HepG2 (cell line): Measurements from ENCODE around the gene ADGRB3. TPM values are rescaled to one million over a fixed set of nuclear protein-coding genes. Genes with fewer than 3 reads are reported as not detected.

Experiments
- ATAC-seq: fragments of 200-7000 bp; cut with Tn5 transposase; 3 replicates; pipeline ENCODE4 v1.9.1; 2020; ENCODE audit warnings: mild to moderate bottlenecking, moderate library complexity
- BruUV-seq: library from RNA; stranded (reverse); fragments of 400-500 nt; replicated peaks from 2 replicates; lab custom pipeline; 2021; lab: Mats Ljungman, UMichigan
- CTCF ChIA-PET: fragments of 300-600 bp; formaldehyde crosslinking; extraction: SDS; loops from one replicate; lab custom pipeline; 2021; ENCODE audit warnings: low total read pairs, inconsistent platforms, low intra/inter-chr PET ratio; lab: Yijun Ruan, JAX
- POLR2A ChIA-PET: fragments of 350-600 bp; sonication (Branson Sonifier 250); formaldehyde crosslinking; loops from one replicate; lab custom pipeline; 2020; ENCODE audit warnings: antibody characterized with exemption, inconsistent platforms; lab: Yijun Ruan, JAX
- DNase-seq: peaks from one replicate; pipeline ENCODE4 v3.0.0-alpha.2; 2015; ENCODE audit warnings: low spot score
- FAIRE-seq: peaks from 3 replicates; lab custom pipeline; 2011; peaks lifted over from hg19 to GRCh38; lab: Jason Lieb, UNC
- H2AFZ ChIP-seq: one replicate; pipeline ENCODE4 v1.6.1; 2011; ENCODE audit warnings: low read length, inconsistent platforms
- H3K27ac ChIP-seq: fragments of 300-600 bp; 3 replicates; pipeline ENCODE4 v1.8.0; 2011; ENCODE audit warnings: mixed run types, mild to moderate bottlenecking, mixed read lengths, low read length, inconsistent platforms; ENCODE audit not compliant: insufficient read depth; ENCODE audit errors: extremely low read length
- H3K27me3 ChIP-seq, 2 experiments: fragments of 200-600 bp in 1 of 2; 2 replicates in 1 of 2; 3 replicates in 1 of 2; pipeline versions ENCODE4 v1.6.0 to v1.8.0; 2011; ENCODE audit warnings: low read length in 2 of 2, mild to moderate bottlenecking in 2 of 2, moderate library complexity in 2 of 2, inconsistent platforms in 1 of 2; ENCODE audit not compliant: insufficient read depth in 2 of 2, control insufficient read depth in 1 of 2
- H3K36me3 ChIP-seq, 2 experiments: fragments of 200-600 bp in 1 of 2; replicated peaks in 1 of 2; 2 replicates in 1 of 2; 3 replicates in 1 of 2; pipeline versions ENCODE4 v1.5.1 to v1.8.0; 2011; ENCODE audit warnings: low read length in 2 of 2, inconsistent platforms in 1 of 2; ENCODE audit not compliant: insufficient read depth in 2 of 2, control insufficient read depth in 1 of 2
- H3K4me1 ChIP-seq: 2 replicates; pipeline ENCODE4 v1.5.1; 2012; ENCODE audit warnings: low read length, inconsistent platforms; ENCODE audit not compliant: insufficient read depth
- H3K4me2 ChIP-seq: 2 replicates; pipeline ENCODE4 v1.6.0; 2011; ENCODE audit warnings: low read depth, low read length, inconsistent platforms
- H3K4me3 ChIP-seq, 3 experiments: fragments of 200-600 bp in 1 of 3; sonication (generic), shearing (Covaris generic) in 1 of 3; replicated peaks in 1 of 3; 2 replicates each; pipeline ENCODE4 v1.5.1; 2011 to 2016; ENCODE audit warnings: low read length in 3 of 3, inconsistent platforms in 2 of 3, low read depth in 2 of 3, mild to moderate bottlenecking in 2 of 3, control low read depth in 1 of 3, mixed read lengths in 1 of 3; ENCODE audit not compliant: insufficient read depth in 1 of 3
- H3K79me2 ChIP-seq: one replicate; pipeline ENCODE4 v1.6.1; 2011; ENCODE audit warnings: low read length, inconsistent platforms; ENCODE audit not compliant: insufficient read depth
- H3K9ac ChIP-seq: 2 replicates; pipeline ENCODE4 v1.6.0; 2011; ENCODE audit warnings: mild to moderate bottlenecking, low read depth, low read length, inconsistent platforms; ENCODE audit not compliant: insufficient read depth
- H3K9me3 ChIP-seq: 2 replicates; pipeline ENCODE4 v1.5.1; 2012; ENCODE audit warnings: mild to moderate bottlenecking, low read length
- H4K20me1 ChIP-seq: 2 replicates; pipeline ENCODE4 v1.6.0; 2011; ENCODE audit warnings: inconsistent platforms, mild to moderate bottlenecking, low read length, moderate library complexity; ENCODE audit not compliant: insufficient read depth
- CEBPB ChIP-seq: IDR thresholded peaks from 2 replicates; pipeline ENCODE4 v1.6.1; 2011; ENCODE audit warnings: low read depth, low read length, improper control_type of control experiment, borderline replicate concordance
- DZIP1 ChIP-seq: sonication (generic); formaldehyde crosslinking; IDR thresholded peaks from 2 replicates; pipeline ENCODE4 v1.5.0; 2020; ENCODE audit warnings: mild to moderate bottlenecking, missing genetic modification reagents
- FOXO4 ChIP-seq: sonication (generic); formaldehyde crosslinking; conservative IDR thresholded peaks from 2 replicates; pipeline ENCODE4 v1.8.1; 2023; ENCODE audit warnings: missing genetic modification reagents
- GPN1 ChIP-seq: sonication (generic); formaldehyde crosslinking; IDR thresholded peaks from 2 replicates; pipeline ENCODE4 v1.5.1; 2020; ENCODE audit warnings: missing genetic modification reagents, borderline replicate concordance
- MLXIP ChIP-seq: sonication (generic); formaldehyde crosslinking; IDR thresholded peaks from 2 replicates; pipeline ENCODE4 v1.9.0; 2021; ENCODE audit warnings: missing genetic modification reagents, borderline replicate concordance
- PAF1 ChIP-seq: IDR thresholded peaks from 2 replicates; pipeline ENCODE4 v1.6.1; 2016; ENCODE audit warnings: missing genetic modification reagents, missing compliant biosample characterization
- POGZ ChIP-seq: sonication (generic); formaldehyde crosslinking; IDR thresholded peaks from 2 replicates; pipeline ENCODE4 v1.4.0; 2020; ENCODE audit warnings: mild to moderate bottlenecking, missing genetic modification reagents
- WIZ ChIP-seq: sonication (generic); formaldehyde crosslinking; IDR thresholded peaks from 2 replicates; pipeline ENCODE4 v1.5.1; 2020; ENCODE audit warnings: mild to moderate bottlenecking, missing genetic modification reagents
- ZBTB8A ChIP-seq: sonication (generic); formaldehyde crosslinking; IDR thresholded peaks from 2 replicates; pipeline ENCODE4 v1.4.0; 2020; ENCODE audit warnings: mild to moderate bottlenecking, low read depth, missing genetic modification reagents, borderline replicate concordance
- ZMAT5 ChIP-seq: sonication (generic); formaldehyde crosslinking; IDR thresholded peaks from 2 replicates; pipeline ENCODE4 v1.5.0; 2020; ENCODE audit warnings: mild to moderate bottlenecking, low read depth, missing genetic modification reagents, borderline replicate concordance
- ZNF205 ChIP-seq: IDR thresholded peaks from 2 replicates; pipeline ENCODE4 v1.6.1; 2018; ENCODE audit warnings: missing biosample characterization, missing genetic modification reagents
- ZNF256 ChIP-seq: sonication (generic); formaldehyde crosslinking; conservative IDR thresholded peaks from 2 replicates; pipeline ENCODE4 v1.4.0; 2020; ENCODE audit warnings: missing genetic modification reagents
- WGBS: methylation state at CpG from one replicate; pipeline ENCODE4 v1.1.6; 2017; ENCODE audit warnings: low lambda C conversion rate; 5-methylcytosine and 5-hydroxymethylcytosine counted together
- in situ Hi-C: cut with HindIII; loops from 2 replicates; pipeline ENCODE4 v1.10.0; 2017; ENCODE audit warnings: low pct_unique_long_range_greater_than_20kb; ENCODE audit not compliant: extremely low pct_ligation_motif_present
- intact Hi-C: fragments of 100-400 bp; cut with micrococcal nuclease; formaldehyde crosslinking; loops from one replicate; pipeline ENCODE4 v1.10.0; 2022; ENCODE audit not compliant: unreplicated experiment
- polyA plus RNA-seq, 8 experiments: library from polyadenylated mRNA; depleted of rRNA in 3 of 8; stranded (reverse) in 7 of 8; unstranded in 1 of 8; fragments of >200 nt; fragmentation: Illumina TruSeq in 4 of 8; extraction: Trizol in 4 of 8; gene quantifications; 2 replicates each; pipeline versions ENCODE4 v1.2.1 to v1.2.3, GENCODE V29; 2011 to 2016; ENCODE audit warnings: low read depth in 4 of 8, missing spikeins in 1 of 8, mixed read lengths in 1 of 8; ENCODE audit not compliant: insufficient read depth in 1 of 8
- total RNA-seq, 5 experiments: library from RNA; depleted of rRNA; stranded (reverse); fragments of >200 nt; fragmentation: Illumina TruSeq; extraction: Trizol; gene quantifications; 2 replicates each; pipeline ENCODE4 v1.2.3, GENCODE V29; 2016; ENCODE audit warnings: low read depth in 1 of 5
- TF ChIP-seq, protein P1 (sequence below): sonication (generic); formaldehyde crosslinking; IDR thresholded peaks from 2 replicates; pipeline ENCODE4 v1.4.0; 2020; ENCODE audit warnings: low read depth, mild to moderate bottlenecking, missing genetic modification reagents

Gene ADGRB3
- total and polyA plus RNA-seq, 2 of the 13 experiments (the other 11 are each of a cell fraction or from before 2014, with no cell fraction given), result not detected

DNA sequence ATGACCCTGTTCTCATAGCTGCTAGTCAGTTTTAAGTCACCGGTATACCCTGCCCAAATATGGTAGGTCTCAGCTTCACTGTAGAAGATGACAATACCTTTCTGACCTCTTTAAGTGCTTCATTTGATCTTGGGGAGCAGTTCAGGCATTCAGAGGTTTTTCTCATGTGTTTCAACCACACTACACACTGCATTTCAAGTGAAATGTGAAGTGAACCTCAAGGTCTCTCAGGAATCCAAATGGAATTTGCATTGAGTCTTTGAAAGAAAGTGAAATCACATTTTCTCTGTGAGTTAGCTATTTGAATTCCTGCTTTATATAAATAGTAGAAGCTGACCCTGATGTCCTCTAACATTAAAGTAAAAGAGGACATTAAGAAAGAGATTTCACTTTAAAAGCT, 461.6 kb downstream of the ADGRB3 start:
- Histone ChIP-seq H2AFZ (no peak overlapping the region), H3K9me3 (no peaks in the 10 kb centered on the region), H4K20me1 (no peaks in the 10 kb centered on the region), H3K79me2 (no peaks in the 10 kb centered on the region), H3K36me3 (no peaks in the 10 kb centered on the region), H3K4me1 (no peaks in the 10 kb centered on the region), H3K4me3 (no peak overlapping the region), H3K4me2 (no peak overlapping the region), H3K27me3 (no peaks in the 10 kb centered on the region), H3K27ac (no peak overlapping the region), H3K9ac (no peak overlapping the region)
- no peak for FAIRE-seq
- in situ Hi-C loops, result no loop called here
- no TSS peak for BruUV-seq
- DNase-seq, result no peak
- no peak for ATAC-seq
- 86% methylated on average over 1 of the region's 1 CpG for WGBS
- intact Hi-C loops, result no loop called here
- POLR2A ChIA-PET, result no interaction called here
- CTCF ChIA-PET, result no interaction called here
- TF ChIP-seq ZNF205 (CRISPR knock-in tag), result no peak
- TF ChIP-seq, protein P1, sequence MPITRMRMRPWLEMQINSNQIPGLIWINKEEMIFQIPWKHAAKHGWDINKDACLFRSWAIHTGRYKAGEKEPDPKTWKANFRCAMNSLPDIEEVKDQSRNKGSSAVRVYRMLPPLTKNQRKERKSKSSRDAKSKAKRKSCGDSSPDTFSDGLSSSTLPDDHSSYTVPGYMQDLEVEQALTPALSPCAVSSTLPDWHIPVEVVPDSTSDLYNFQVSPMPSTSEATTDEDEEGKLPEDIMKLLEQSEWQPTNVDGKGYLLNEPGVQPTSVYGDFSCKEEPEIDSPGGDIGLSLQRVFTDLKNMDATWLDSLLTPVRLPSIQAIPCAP (CRISPR knock-in tag), result no peak
- TF ChIP-seq GPN1 (CRISPR knock-in tag), result no peak
- no peak for TF ChIP-seq ZBTB8A (CRISPR knock-in tag)
- TF ChIP-seq WIZ (CRISPR knock-in tag), result no peak
- no peak for TF ChIP-seq PAF1
- no peak for TF ChIP-seq POGZ (CRISPR knock-in tag)
- TF ChIP-seq CEBPB, result no peak
- TF ChIP-seq ZMAT5 (CRISPR knock-in tag), result no peak
- TF ChIP-seq MLXIP, result no peak
- no peak for TF ChIP-seq FOXO4 (CRISPR knock-in tag)
- no peak for TF ChIP-seq ZNF256 (CRISPR knock-in tag)
- TF ChIP-seq DZIP1 (CRISPR knock-in tag), result no peak
